IMR-90 (cell line): ENCODE measurements around the gene GLCCI1. TPM values are rescaled to one million over a fixed set of nuclear protein-coding genes. Genes with fewer than 3 reads are reported as not detected.

ENCODE experiments used
- ATAC-seq: fragments of 200-7000 bp; cut with Tn5 transposase; 2 replicates; pipeline ENCODE4 v1.9.1; 2020; ENCODE audit warnings: low read depth, mild to moderate bottlenecking, moderate library complexity
- BruUV-seq: library from RNA; stranded (reverse); fragments of 400-500 nt; replicated peaks from 2 replicates; lab custom pipeline; 2021; lab: Mats Ljungman, UMichigan
- CTCF ChIA-PET: fragments of 300-600 bp; formaldehyde crosslinking; extraction: SDS; loops from one replicate; lab custom pipeline; 2021; ENCODE audit warnings: antibody characterized with exemption; lab: Yijun Ruan, JAX
- POLR2A ChIA-PET: fragments of 300-600 bp; sonication (Branson Sonifier 250); formaldehyde crosslinking; loops from one replicate; lab custom pipeline; 2022; ENCODE audit warnings: antibody characterized with exemption; ENCODE audit not compliant: unreplicated experiment; lab: Charles Lee
- DNase-seq: peaks from one replicate; pipeline ENCODE4 v3.0.0; 2013
- H2AFZ ChIP-seq: replicated peaks from 2 replicates; pipeline ENCODE3; 2013; ENCODE audit warnings: low read length, mild to moderate bottlenecking; ENCODE audit not compliant: poor library complexity
- H2AK5ac ChIP-seq: 2 replicates; pipeline ENCODE4 v1.6.1; 2013; ENCODE audit warnings: low read depth, low read length, inconsistent platforms
- H2AK9ac ChIP-seq: replicated peaks from 2 replicates; pipeline ENCODE3; 2013; ENCODE audit warnings: mild to moderate bottlenecking, low read depth, low read length, moderate library complexity; ENCODE audit not compliant: poor library complexity
- H2BK120ac ChIP-seq: 2 replicates; pipeline ENCODE4 v1.6.1; 2013; ENCODE audit warnings: low read depth, low read length, inconsistent platforms
- H2BK15ac ChIP-seq: 3 replicates; pipeline ENCODE4 v1.6.1; 2013; ENCODE audit warnings: low read depth, low read length, inconsistent platforms
- H2BK20ac ChIP-seq: 2 replicates; pipeline ENCODE4 v1.6.1; 2013; ENCODE audit warnings: low read depth, mild to moderate bottlenecking, inconsistent platforms, low read length, moderate library complexity
- H2BK5ac ChIP-seq: 2 replicates; pipeline ENCODE4 v1.6.1; 2013; ENCODE audit warnings: mild to moderate bottlenecking, low read depth, low read length, inconsistent platforms; ENCODE audit not compliant: poor library complexity, severe bottlenecking
- H3K14ac ChIP-seq: replicated peaks from 2 replicates; pipeline ENCODE4 v1.6.1; 2013; ENCODE audit warnings: low read depth, low read length, inconsistent platforms
- H3K18ac ChIP-seq: 2 replicates; pipeline ENCODE4 v1.6.1; 2013; ENCODE audit warnings: low read depth, low read length, control low read depth
- H3K23ac ChIP-seq: 2 replicates; pipeline ENCODE4 v1.6.1; 2013; ENCODE audit warnings: low read depth, low read length, inconsistent platforms
- H3K27ac ChIP-seq: 2 replicates; pipeline ENCODE4 v1.5.1; 2013; ENCODE audit warnings: mild to moderate bottlenecking, control low read depth, low read length; ENCODE audit not compliant: insufficient read depth
- H3K27me3 ChIP-seq: 2 replicates; pipeline ENCODE4 v1.6.1; 2013; ENCODE audit warnings: low read length; ENCODE audit not compliant: control insufficient read depth, insufficient read depth
- H3K36me3 ChIP-seq: 2 replicates; pipeline ENCODE4 v1.6.1; 2013; ENCODE audit warnings: low read length, mixed read lengths; ENCODE audit not compliant: control insufficient read depth, insufficient read depth
- H3K4ac ChIP-seq: 2 replicates; pipeline ENCODE4 v1.6.1; 2013; ENCODE audit warnings: low read depth, low read length, inconsistent platforms
- H3K4me1 ChIP-seq: 2 replicates; pipeline ENCODE4 v1.6.1; 2013; ENCODE audit warnings: low read length, mixed read lengths; ENCODE audit not compliant: control insufficient read depth, insufficient read depth
- H3K4me2 ChIP-seq: 2 replicates; pipeline ENCODE4 v1.6.1; 2013; ENCODE audit warnings: low read depth, mild to moderate bottlenecking, control low read depth, low read length, moderate library complexity
- H3K4me3 ChIP-seq: 2 replicates; pipeline ENCODE4 v1.5.1; 2013; ENCODE audit warnings: low read depth, mild to moderate bottlenecking, control low read depth, low read length, moderate library complexity; ENCODE audit not compliant: insufficient read depth
- H3K56ac ChIP-seq: 2 replicates; pipeline ENCODE4 v1.6.1; 2013; ENCODE audit warnings: low read length, inconsistent platforms; ENCODE audit not compliant: insufficient read depth; ENCODE audit errors: extremely low read depth
- H3K79me1 ChIP-seq, 2 experiments: 2 replicates each; pipeline ENCODE4 v1.6.1; 2013; ENCODE audit warnings: low read length in 2 of 2, inconsistent platforms in 1 of 2, low read depth in 1 of 2
- H3K9ac ChIP-seq: 2 replicates; pipeline ENCODE4 v1.6.1; 2013; ENCODE audit warnings: low read depth, low read length, control low read depth
- H3K9me1 ChIP-seq: 2 replicates; pipeline ENCODE4 v1.6.1; 2013; ENCODE audit warnings: low read length, inconsistent platforms; ENCODE audit not compliant: insufficient read depth
- H3K9me3 ChIP-seq: 2 replicates; pipeline ENCODE4 v1.6.1; 2013; ENCODE audit warnings: low read length; ENCODE audit not compliant: control insufficient read depth, insufficient read depth
- H4K20me1 ChIP-seq: 2 replicates; pipeline ENCODE4 v1.6.1; 2013; ENCODE audit warnings: low read length, inconsistent platforms; ENCODE audit not compliant: insufficient read depth
- H4K5ac ChIP-seq: 2 replicates; pipeline ENCODE4 v1.6.1; 2013; ENCODE audit warnings: mild to moderate bottlenecking, low read depth, low read length, control low read depth
- H4K8ac ChIP-seq, 2 experiments: 2 replicates each; pipeline ENCODE4 v1.6.1; 2013; ENCODE audit warnings: low read depth in 2 of 2, low read length in 2 of 2, control low read depth in 1 of 2, inconsistent platforms in 1 of 2
- H4K91ac ChIP-seq: 2 replicates; pipeline ENCODE4 v1.6.1; 2013; ENCODE audit warnings: low read depth, low read length, inconsistent platforms; ENCODE audit not compliant: insufficient read depth
- BHLHE40 ChIP-seq: fragments of 150-350 bp; IDR thresholded peaks from 2 replicates; pipeline ENCODE4 v1.6.1; 2016; ENCODE audit warnings: mild to moderate bottlenecking, low read depth, low read length
- MAZ ChIP-seq: IDR thresholded peaks from 2 replicates; pipeline ENCODE4 v1.6.1; 2012; ENCODE audit warnings: low read depth, mild to moderate bottlenecking, low read length, improper control_type of control experiment, moderate library complexity, borderline replicate concordance
- NFE2L2 ChIP-seq: fragments of 150-350 bp; IDR thresholded peaks from 2 replicates; pipeline ENCODE4 v1.6.1; 2016; ENCODE audit warnings: low read depth, mild to moderate bottlenecking, low read length
- POLR2A ChIP-seq: IDR thresholded peaks from 2 replicates; pipeline ENCODE4 v1.6.1; 2012; ENCODE audit warnings: mild to moderate bottlenecking, low read depth, low read length
- RCOR1 ChIP-seq: IDR thresholded peaks from 2 replicates; pipeline ENCODE4 v1.6.1; 2012; ENCODE audit warnings: mild to moderate bottlenecking, low read length, improper control_type of control experiment; ENCODE audit not compliant: insufficient replicate concordance
- RFX5 ChIP-seq: IDR thresholded peaks from 2 replicates; pipeline ENCODE4 v1.8.0; 2012; ENCODE audit warnings: low read depth, mild to moderate bottlenecking, low read length, moderate library complexity
- SMC3 ChIP-seq: fragments of 150-350 bp; IDR thresholded peaks from 2 replicates; pipeline ENCODE4 v1.6.1; 2016; ENCODE audit warnings: low read depth, mild to moderate bottlenecking, antibody characterized with exemption, low read length, moderate library complexity
- USF2 ChIP-seq: fragments of 150-350 bp; IDR thresholded peaks from 2 replicates; pipeline ENCODE4 v1.6.1; 2017; ENCODE audit warnings: mild to moderate bottlenecking, antibody characterized with exemption, low read length, low read depth
- dilution Hi-C: fragments of 300-500 bp; cut with HindIII; formaldehyde crosslinking; loops from one replicate; pipeline ENCODE4 v1.14.3; 2018; ENCODE audit warnings: low sequenced_read_pairs; ENCODE audit not compliant: unreplicated experiment
- in situ Hi-C: fragments of 300-500 bp; cut with MboI; formaldehyde crosslinking; loops from 3 replicates; pipeline ENCODE4 v1.14.3; 2019; ENCODE audit warnings: low sequenced_read_pairs, inconsistent platforms, mixed read lengths
- intact Hi-C: fragments of 100-400 bp; cut with micrococcal nuclease; formaldehyde crosslinking; loops from 2 replicates; pipeline ENCODE4 v1.10.0; 2022
- polyA plus RNA-seq, 3 experiments: library from polyadenylated mRNA; depleted of rRNA; stranded (reverse); fragments of >200 nt; gene quantifications; 2 replicates each; pipeline ENCODE4 v1.2.3, GENCODE V29; 2012; ENCODE audit warnings: low replicate concordance in 1 of 3
- total RNA-seq: library from RNA; depleted of rRNA; stranded (reverse); fragments of >200 nt; gene quantifications from 2 replicates; pipeline ENCODE4 v1.2.3, GENCODE V29; 2012

The GLCCI1 gene
- total and polyA plus RNA-seq, 2 of the 4 experiments (the other 2 are of a cell fraction): 4.1 to 6.2 TPM

- Histone ChIP-seq H3K36me3 (peaks cover 5% of the 10 kb centered on the region; the same call in 1 of the 2 replicates), H4K20me1 (no peaks in the 10 kb centered on the region), H4K5ac (no peak overlapping the region), H3K9me1 (no peaks in the 10 kb centered on the region), H3K9me3 (no peaks in the 10 kb centered on the region), H3K9ac (no peak overlapping the region), H2AK9ac (no peak overlapping the region), H3K4me2 (no peak overlapping the region), H2BK20ac (no peak overlapping the region), H3K4me3 (no peak overlapping the region), H3K79me1 (peaks cover 0 to 4% of the 10 kb centered on the region in 2 experiments; a peak in 2 of 4 replicates), H3K18ac (no peak overlapping the region), H3K4ac (no peak overlapping the region), H2AFZ (no peak overlapping the region), H3K56ac (no peak overlapping the region), H2AK5ac (no peak overlapping the region), H3K27ac (no peak overlapping the region), H3K14ac (no peak overlapping the region), H2BK15ac (no peak overlapping the region), H2BK120ac (no peak overlapping the region), H3K27me3 (no peaks in the 10 kb centered on the region), H2BK5ac (no peak overlapping the region), H3K4me1 (no peaks in the 10 kb centered on the region), H3K23ac (no peak overlapping the region), H4K8ac (no peak overlapping the region), H4K91ac (no peak overlapping the region)
- DNase-seq: no peak
- TF ChIP-seq RFX5 (no peak), RCOR1 (no peak), BHLHE40 (no peak), MAZ (no peak), POLR2A (no peak), NFE2L2 (no peak), SMC3 (no peak), USF2 (no peak)
- in situ Hi-C loops: no loop called here
- BruUV-seq: no TSS peak
- intact Hi-C loops: no loop called here
- CTCF ChIA-PET: no interaction called here
- dilution Hi-C loops: no loop called here
- ATAC-seq: no peak
- POLR2A ChIA-PET: no interaction called here
These were observed 89.7 kb downstream of the GLCCI1 start for GRCh38 chr7:8058322-8058721.
